IMR-90 (cell line): ENCODE measurements around the gene GJA4.

Source experiments
- CEBPB ChIP-seq: IDR thresholded peaks from 2 replicates; pipeline ENCODE4 v1.6.1; 2012; ENCODE audit warnings: low read depth, low read length, improper control_type of control experiment
- CTCF ChIP-seq: conservative IDR thresholded peaks from 2 replicates; pipeline ENCODE4 v1.5.1; 2012; ENCODE audit warnings: mild to moderate bottlenecking, low read depth, low read length, improper control_type of control experiment
- RCOR1 ChIP-seq: IDR thresholded peaks from 2 replicates; pipeline ENCODE4 v1.6.1; 2012; ENCODE audit warnings: mild to moderate bottlenecking, low read length, improper control_type of control experiment; ENCODE audit not compliant: insufficient replicate concordance

- TF ChIP-seq CEBPB (no peak), CTCF (no peak), RCOR1 (no peak)
These were observed 8.0 kb upstream of the GJA4 start for GRCh38 chr1:34784751-34785221.
